Measurements from ENCODE around the gene COL4A1. TPM values are rescaled to one million over a fixed set of nuclear protein-coding genes. Genes with fewer than 3 reads are reported as not detected.
A peak's percentile ranks its signal among the peaks of the same experiment; 100 is the strongest.

COL4A1 gene
- total and polyA plus RNA-seq, 8 donors, result 418 to 1,057 (median 547) TPM

DNA sequence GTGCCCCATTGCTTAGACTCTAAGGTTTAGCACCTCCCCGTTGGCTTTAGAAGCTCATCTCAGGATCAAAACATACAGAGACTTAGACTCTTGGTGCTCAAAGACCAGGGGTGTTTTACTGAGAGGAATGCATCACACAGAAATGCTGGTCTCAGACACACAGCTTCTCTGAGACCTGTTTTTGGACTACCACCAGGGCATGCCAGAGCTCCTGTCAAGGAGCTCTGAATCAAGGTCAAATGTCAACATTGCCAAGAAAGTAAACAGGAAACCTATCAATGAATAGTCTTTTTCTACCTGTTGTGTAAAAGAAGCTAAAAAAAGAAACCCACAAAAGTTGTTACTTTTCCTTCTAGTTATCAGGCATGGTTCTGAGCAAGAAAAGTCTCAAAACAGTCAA, 149.2 kb downstream of the COL4A1 start:
- peak; percentile 29 for ATAC-seq
- intact Hi-C loops (cut with DNase I), result no loop called here
- Histone ChIP-seq H3K27ac (peak overlapping the region in 1 of 2 donors; percentile 59), H3K36me3 (peaks cover 0 to 79% of the 10 kb centered on the region in 2 donors), H3K9me3 (no peaks in the 10 kb centered on the region), H3K27me3 (no peaks in the 10 kb centered on the region), H3K4me1 (peaks cover 0 to 46% of the 10 kb centered on the region in 2 donors), H3K4me3 (no peak overlapping the region)
- TF ChIP-seq, protein P1, sequence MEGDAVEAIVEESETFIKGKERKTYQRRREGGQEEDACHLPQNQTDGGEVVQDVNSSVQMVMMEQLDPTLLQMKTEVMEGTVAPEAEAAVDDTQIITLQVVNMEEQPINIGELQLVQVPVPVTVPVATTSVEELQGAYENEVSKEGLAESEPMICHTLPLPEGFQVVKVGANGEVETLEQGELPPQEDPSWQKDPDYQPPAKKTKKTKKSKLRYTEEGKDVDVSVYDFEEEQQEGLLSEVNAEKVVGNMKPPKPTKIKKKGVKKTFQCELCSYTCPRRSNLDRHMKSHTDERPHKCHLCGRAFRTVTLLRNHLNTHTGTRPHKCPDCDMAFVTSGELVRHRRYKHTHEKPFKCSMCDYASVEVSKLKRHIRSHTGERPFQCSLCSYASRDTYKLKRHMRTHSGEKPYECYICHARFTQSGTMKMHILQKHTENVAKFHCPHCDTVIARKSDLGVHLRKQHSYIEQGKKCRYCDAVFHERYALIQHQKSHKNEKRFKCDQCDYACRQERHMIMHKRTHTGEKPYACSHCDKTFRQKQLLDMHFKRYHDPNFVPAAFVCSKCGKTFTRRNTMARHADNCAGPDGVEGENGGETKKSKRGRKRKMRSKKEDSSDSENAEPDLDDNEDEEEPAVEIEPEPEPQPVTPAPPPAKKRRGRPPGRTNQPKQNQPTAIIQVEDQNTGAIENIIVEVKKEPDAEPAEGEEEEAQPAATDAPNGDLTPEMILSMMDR (IDR thresholded peaks at IDR 0.05), result no peak
- no peak for DNase-seq

DNA sequence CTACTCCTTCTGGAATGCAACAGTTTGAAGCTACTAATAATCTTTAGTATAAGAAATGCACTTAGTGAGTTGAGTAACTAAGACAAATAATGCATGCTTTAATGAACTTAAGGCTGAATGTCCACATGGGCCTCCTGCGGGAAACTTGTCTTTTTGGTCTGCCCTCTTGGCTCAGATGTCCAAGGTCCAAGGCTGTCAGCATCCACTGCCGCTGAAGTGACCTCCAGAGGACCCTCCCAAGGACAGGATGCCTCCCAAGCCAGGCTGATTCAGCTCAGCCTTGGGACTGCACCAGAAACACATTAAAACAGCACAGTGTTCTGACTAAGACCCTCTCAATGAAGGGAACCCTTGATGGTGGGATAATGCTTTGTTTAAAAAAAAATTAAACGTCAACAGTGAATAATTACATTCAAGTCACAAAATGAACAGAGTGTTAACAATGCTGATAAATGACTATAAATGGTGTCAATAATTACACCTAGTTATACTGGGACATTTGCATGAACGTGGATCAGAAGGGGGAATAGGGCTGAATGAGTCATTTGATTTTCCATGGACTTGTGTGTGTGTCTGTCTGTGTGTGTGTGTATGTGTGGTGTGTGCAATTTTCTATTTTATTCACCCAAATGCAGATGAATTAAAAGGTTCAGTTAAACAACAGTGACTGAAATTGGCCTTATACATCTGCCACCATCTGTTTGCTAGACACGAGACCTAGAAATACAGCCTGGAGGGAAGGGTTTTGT, 150.5 kb downstream of the COL4A1 start:
- peak overlapping the region in 1 of 2 donors; percentile 59 for H3K27ac ChIP-seq
- H3K27me3 ChIP-seq, result no peaks in the 10 kb centered on the region
- H3K9me3 ChIP-seq, result no peaks in the 10 kb centered on the region
- intact Hi-C loops (cut with DNase I), result no loop called here
- peaks cover 0 to 35% of the 10 kb centered on the region in 2 donors for H3K4me1 ChIP-seq
- no peak overlapping the region for H3K4me3 ChIP-seq
- DNase-seq, result no peak
- ATAC-seq, result no peak
- peaks cover 0 to 73% of the 10 kb centered on the region in 2 donors for H3K36me3 ChIP-seq
- TF ChIP-seq, protein P1 (IDR thresholded peaks at IDR 0.05), result no peak

DNA sequence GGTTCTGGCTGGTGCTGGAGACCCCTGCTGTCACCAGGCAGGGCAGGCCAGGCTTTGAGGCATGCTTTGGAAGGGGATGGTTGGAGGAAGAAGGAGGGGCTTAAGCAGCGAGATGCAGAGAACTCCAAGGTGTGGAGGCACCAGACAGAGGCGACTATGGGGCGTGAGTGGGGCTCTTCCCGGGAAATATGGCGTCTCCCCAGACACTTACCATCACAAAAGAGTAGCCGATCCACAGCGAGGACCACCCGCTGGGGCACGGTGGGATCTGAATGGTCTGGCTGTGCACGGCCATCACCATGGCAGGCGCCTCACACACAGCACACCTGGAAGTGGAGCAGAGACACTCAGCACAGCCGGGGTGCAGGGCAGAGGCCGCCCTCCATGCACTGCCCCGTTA, 151.9 kb downstream of the COL4A1 start:
- ATAC-seq, result no peak
- H3K36me3 ChIP-seq, result peaks cover 0 to 63% of the 10 kb centered on the region in 2 donors
- TF ChIP-seq, protein P1 (IDR thresholded peaks at IDR 0.05), result no peak

DNA sequence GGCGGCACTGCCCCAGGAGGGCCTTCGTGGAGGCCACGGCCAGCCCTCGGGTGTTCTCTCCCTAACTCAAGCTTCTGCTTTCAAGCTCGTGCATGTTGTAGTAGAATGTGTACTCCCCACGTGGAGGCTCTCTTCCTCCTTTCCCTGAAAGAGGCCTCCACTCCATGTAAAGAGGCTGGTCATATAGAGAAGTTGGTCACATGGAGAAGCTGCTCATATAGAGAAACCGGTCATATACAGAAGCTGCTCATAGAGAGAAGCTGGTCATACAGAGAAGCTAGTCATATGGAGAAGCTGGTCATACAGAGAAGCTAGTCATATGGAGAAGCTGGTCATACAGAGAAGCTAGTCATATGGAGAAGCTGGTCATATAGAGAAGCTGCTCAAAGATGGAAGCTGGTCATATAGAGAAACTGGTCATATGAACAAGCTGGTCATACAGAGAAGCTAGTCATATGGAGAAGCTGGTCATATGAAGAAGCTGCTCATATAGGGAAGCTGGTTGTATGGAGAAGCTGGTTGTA, 152.5 kb downstream of the COL4A1 start:
- Histone ChIP-seq H3K27ac (peak overlapping the region in 1 of 2 donors; percentile 68), H3K27me3 (no peaks in the 10 kb centered on the region), H3K9me3 (no peaks in the 10 kb centered on the region), H3K4me1 (peaks cover 0 to 23% of the 10 kb centered on the region in 2 donors), H3K36me3 (peaks cover 0 to 60% of the 10 kb centered on the region in 2 donors), H3K4me3 (no peak overlapping the region)
- TF ChIP-seq, protein P1 (IDR thresholded peaks at IDR 0.05), result no peak
- ATAC-seq, result no peak
- DNase-seq, result no peak
- intact Hi-C loops (cut with DNase I), result no loop called here

More for the DNA sequence above, 151.9 kb downstream of the COL4A1 start:
- Histone ChIP-seq H3K27me3 (no peaks in the 10 kb centered on the region), H3K9me3 (no peaks in the 10 kb centered on the region), H3K4me1 (peaks cover 0 to 27% of the 10 kb centered on the region in 2 donors), H3K27ac (peak overlapping the region in 1 of 2 donors; percentile 68), H3K4me3 (no peak overlapping the region)
- no peak for DNase-seq
- intact Hi-C loops (cut with DNase I), result no loop called here

DNA sequence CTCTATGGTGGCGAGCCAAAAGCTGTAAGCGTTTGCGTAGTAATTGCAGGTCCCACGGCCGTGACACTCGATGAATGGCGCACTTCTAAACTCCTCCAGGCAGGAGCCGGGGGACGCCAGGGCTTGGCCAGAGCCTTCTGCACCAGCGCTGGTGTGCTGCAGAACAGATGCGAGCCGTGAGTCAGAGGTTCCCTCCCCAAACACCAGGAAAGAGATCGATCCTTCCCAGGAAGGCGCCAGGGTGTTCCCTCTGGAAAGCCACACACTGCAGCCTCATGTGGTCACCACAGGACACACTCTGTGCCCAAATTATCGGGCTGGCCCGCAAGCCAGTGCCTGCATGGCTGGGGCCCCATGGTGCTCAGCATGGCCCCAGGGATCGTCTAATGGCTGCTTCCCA, 154.6 kb downstream of the COL4A1 start:
- ATAC-seq, result no peak
- TF ChIP-seq, protein P1 (IDR thresholded peaks at IDR 0.05), result no peak
- intact Hi-C loops (cut with DNase I), result no loop called here
- no peaks in the 10 kb centered on the region for H3K9me3 ChIP-seq
- no peak overlapping the region for H3K27ac ChIP-seq
- H3K36me3 ChIP-seq, result peaks cover 0 to 41% of the 10 kb centered on the region in 2 donors
- DNase-seq, result no peak
- H3K4me3 ChIP-seq, result no peak overlapping the region
- no peaks in the 10 kb centered on the region for H3K27me3 ChIP-seq
- H3K4me1 ChIP-seq, result peaks cover 0 to 2% of the 10 kb centered on the region in 2 donors
